ENCODE data around the gene PRRT2.

The PRRT2 gene

GRCh38 chr16:29835926-29836325 lies 23.9 kb downstream of the PRRT2 start:
- no peak for DNase-seq

- DNase-seq = no peak
These were observed 24.6 kb downstream of the PRRT2 start for GRCh38 chr16:29836623-29837022.

GRCh38 chr16:29837841-29838240 lies 25.8 kb downstream of the PRRT2 start:
- no peak for DNase-seq

GRCh38 chr16:29839822-29840221 lies 27.8 kb downstream of the PRRT2 start:
- no peak for DNase-seq

- no peak for DNase-seq
These were observed 28.2 kb downstream of the PRRT2 start for GRCh38 chr16:29840240-29840639.

GRCh38 chr16:29841631-29842030 lies 29.6 kb downstream of the PRRT2 start:
- DNase-seq = no peak

GRCh38 chr16:29842732-29843346 lies 30.8 kb downstream of the PRRT2 start:
- no peak for DNase-seq

- no peak for DNase-seq
These were observed 31.9 kb downstream of the PRRT2 start for GRCh38 chr16:29843931-29844330.

GRCh38 chr16:29844575-29845331 lies 32.8 kb downstream of the PRRT2 start:
- no peak for DNase-seq

- no peak for DNase-seq
These were observed 33.7 kb downstream of the PRRT2 start for GRCh38 chr16:29845656-29846055.

GRCh38 chr16:29848420-29849297 lies 36.7 kb downstream of the PRRT2 start:
- peak; percentile 77 for DNase-seq

- DNase-seq = peak; percentile 17
These were observed 37.5 kb downstream of the PRRT2 start for GRCh38 chr16:29849505-29849904.

- DNase-seq = no peak
These were observed 39.0 kb downstream of the PRRT2 start for GRCh38 chr16:29850998-29851397.

GRCh38 chr16:29852654-29853053 lies 40.7 kb downstream of the PRRT2 start:
- no peak for DNase-seq

GRCh38 chr16:29854520-29855100 lies 42.6 kb downstream of the PRRT2 start:
- no peak for DNase-seq

- no peak for DNase-seq
These were observed 45.3 kb downstream of the PRRT2 start for GRCh38 chr16:29857133-29857760.

- DNase-seq = no peak
These were observed 46.3 kb downstream of the PRRT2 start for GRCh38 chr16:29858149-29858849.

- no peak for DNase-seq
These were observed 47.0 kb downstream of the PRRT2 start for GRCh38 chr16:29858974-29859373.

GRCh38 chr16:29860218-29860617 lies 48.2 kb downstream of the PRRT2 start:
- no peak for DNase-seq

- peak; percentile 49 for DNase-seq
These were observed 50.4 kb downstream of the PRRT2 start for GRCh38 chr16:29862383-29862883.

GRCh38 chr16:29862884-29863668 lies 51.1 kb downstream of the PRRT2 start, which contains the start of gene CDIPT:
Gene CDIPT, minus strand, starts transcription at chr16:29863226. Its CDS starts 369 bp downstream, at chr16:29862857.
- DNase-seq = peak; percentile 99

Measured in eye (tissue), 1 donor.